T-cell (primary cell): ENCODE data around the gene MOBP. TPM values are rescaled to one million over a fixed set of nuclear protein-coding genes. Genes with fewer than 3 reads are reported as not detected.

Experiments
- ATAC-seq, 4 experiments: fragments of 200-7000 bp in 3 of 4; fragments of 150-1000 bp in 1 of 4; cut with Tn5 transposase; replicated peaks in 1 of 4; 1 replicate in 3 of 4; 2 replicates in 1 of 4; pipeline ENCODE4 v1.10.0; 2021; ENCODE audit warnings: moderate library complexity in 3 of 4, mild to moderate bottlenecking in 2 of 4, moderate number of reproducible peaks in 1 of 4
- CTCF ChIA-PET, 2 donors: fragments of 300-600 bp; sonication (Branson Sonifier 250); formaldehyde crosslinking; loops; one replicate each; lab custom pipeline; 2022; ENCODE audit warnings: antibody characterized with exemption in 2 of 2; lab: Charles Lee
- POLR2A ChIA-PET, 2 donors: fragments of 300-600 bp; sonication (Branson Sonifier 250); formaldehyde crosslinking; loops; one replicate each; lab custom pipeline; 2022; ENCODE audit warnings: antibody characterized with exemption in 2 of 2; lab: Charles Lee
- DNase-seq, 35 experiments: peaks; one replicate each; pipeline versions ENCODE4 v3.0.0 to v3.0.0-alpha.2; 2013 to 2023
- H3K27ac ChIP-seq: one replicate; pipeline ENCODE4 v1.5.1; 2013; ENCODE audit warnings: low read length
- H3K27me3 ChIP-seq, 2 experiments: replicated peaks in 1 of 2; 1 replicate in 1 of 2; 2 replicates in 1 of 2; pipeline versions ENCODE4 v1.6.1 to v1.7.0; 2013; ENCODE audit warnings: low read length in 1 of 2, mixed read lengths in 1 of 2; ENCODE audit not compliant: control insufficient read depth in 2 of 2, insufficient read depth in 2 of 2; ENCODE audit errors: extremely low read depth in 1 of 2
- H3K36me3 ChIP-seq, 2 donors: 1 replicate in 1 of 2; 2 replicates in 1 of 2; pipeline versions ENCODE4 v1.6.1 to v1.7.0; 2013; ENCODE audit warnings: low read length in 1 of 2; ENCODE audit not compliant: control insufficient read depth in 2 of 2, insufficient read depth in 1 of 2; ENCODE audit errors: extremely low read depth in 1 of 2
- H3K4me1 ChIP-seq, 2 experiments: 1 replicate in 1 of 2; 2 replicates in 1 of 2; pipeline versions ENCODE4 v1.6.1 to v1.7.0; 2013; ENCODE audit warnings: low read length in 2 of 2, mixed read lengths in 1 of 2; ENCODE audit not compliant: insufficient read depth in 2 of 2, control insufficient read depth in 1 of 2; ENCODE audit errors: extremely low read depth in 1 of 2
- H3K4me3 ChIP-seq, 2 donors: 1 replicate in 1 of 2; 2 replicates in 1 of 2; pipeline versions ENCODE4 v1.5.1 to v1.7.0; 2013; ENCODE audit warnings: mild to moderate bottlenecking in 2 of 2, low read length in 1 of 2, moderate library complexity in 1 of 2; ENCODE audit not compliant: control insufficient read depth in 1 of 2; ENCODE audit errors: extremely low read depth in 1 of 2
- H3K9me3 ChIP-seq: 2 replicates; pipeline ENCODE4 v1.7.0; 2013
- H3K27ac Mint-ChIP-seq, 2 donors: one replicate each; pipeline ENCODE4 v1.8.0; 2020 to 2021; ENCODE audit warnings: mild to moderate bottlenecking in 2 of 2, mixed read lengths in 2 of 2
- H3K27me3 Mint-ChIP-seq, 2 donors: one replicate each; pipeline ENCODE4 v1.8.0; 2021 to 2022; ENCODE audit warnings: mixed read lengths in 2 of 2
- H3K36me3 Mint-ChIP-seq: one replicate; pipeline ENCODE4 v1.8.0; 2021; ENCODE audit warnings: mixed read lengths
- H3K4me1 Mint-ChIP-seq, 3 donors: one replicate each; pipeline ENCODE4 v1.8.0; 2020 to 2022; ENCODE audit warnings: mixed read lengths in 3 of 3, mild to moderate bottlenecking in 1 of 3
- H3K4me3 Mint-ChIP-seq, 3 donors: one replicate each; pipeline ENCODE4 v1.8.0; 2020 to 2022; ENCODE audit warnings: mild to moderate bottlenecking in 3 of 3, mixed read lengths in 3 of 3, moderate library complexity in 3 of 3
- H3K9me3 Mint-ChIP-seq, 3 donors: one replicate each; pipeline ENCODE4 v1.8.0; 2020 to 2022; ENCODE audit warnings: mixed read lengths in 3 of 3
- WGBS: methylation state at CpG from one replicate; pipeline ENCODE4 v1.1.5; 2013; ENCODE audit warnings: missing lambda C conversion rate; ENCODE audit not compliant: insufficient coverage; 5-methylcytosine and 5-hydroxymethylcytosine counted together
- total RNA-seq, 35 experiments: library from RNA in 6 of 35; stranded (reverse) in 6 of 35; fragments of 120-200 nt in 1 of 35; gene quantifications; one replicate each; pipeline versions ENCODE4 v1.2.1 to v1.2.4 and lab custom pipeline; 2013 to 2026

Gene MOBP
- total RNA-seq, 5 donors from 2014 or later (not counting 1 experiment from before 2014, with no cell fraction given), result 0.20 TPM; not detected in 4

- H3K27ac ChIP-seq, result no peak overlapping the region
- peaks cover 18 to 23% of the 10 kb centered on the region in 2 donors for H3K27me3 Mint-ChIP-seq
- ChIA-PET CTCF (interaction anchor here in 1 of 2 donors (0.6 kb wide), 1 partner anchor 1003 kb away, joined by 3 read pairs; no protein-coding TSS in a partner anchor), POLR2A (interaction anchor here in 1 of 2 donors (0.6 kb wide), 1 partner anchor 406 kb away, joined by 3 read pairs; no protein-coding TSS in a partner anchor)
- H3K36me3 ChIP-seq, result no peaks in the 10 kb centered on the region
- H3K36me3 Mint-ChIP-seq, result no peaks in the 10 kb centered on the region
- no peaks in the 10 kb centered on the region for H3K4me1 ChIP-seq
- no peak overlapping the region for H3K4me3 Mint-ChIP-seq
- 48% methylated on average over 5 of the region's 5 CpGs for WGBS
- H3K9me3 Mint-ChIP-seq, result no peaks in the 10 kb centered on the region
- no peak overlapping the region for H3K27ac Mint-ChIP-seq
- DNase-seq, result no peak
- no peak for ATAC-seq
- no peaks in the 10 kb centered on the region for H3K9me3 ChIP-seq
- no peaks in the 10 kb centered on the region for H3K4me1 Mint-ChIP-seq
- no peak overlapping the region for H3K4me3 ChIP-seq
- H3K27me3 ChIP-seq, result no peaks in the 10 kb centered on the region
Measured at GRCh38 chr3:39542588-39542988, 75.1 kb downstream of the MOBP start.

GRCh38 chr3:39548282-39548681 is 80.8 kb downstream of the MOBP start:
- Histone ChIP-seq H3K27ac (no peak overlapping the region), H3K4me3 (no peak overlapping the region), H3K9me3 (no peaks in the 10 kb centered on the region), H3K36me3 (no peaks in the 10 kb centered on the region), H3K27me3 (peaks cover 0 to 13% of the 10 kb centered on the region in 2 experiments), H3K4me1 (no peaks in the 10 kb centered on the region)
- POLR2A ChIA-PET, result no interaction called here
- no CpG with 5 or more reads among the region's 3 CpGs for WGBS
- Mint-ChIP-seq H3K36me3 (no peaks in the 10 kb centered on the region), H3K9me3 (peaks cover 4 to 10% (median 6%) of the 10 kb centered on the region in 3 donors), H3K27ac (no peak overlapping the region), H3K27me3 (peaks cover 17 to 46% of the 10 kb centered on the region in 2 donors), H3K4me1 (no peaks in the 10 kb centered on the region), H3K4me3 (no peak overlapping the region)
- DNase-seq (no peak), ATAC-seq (no peak)
- CTCF ChIA-PET, result interaction anchor here in 1 of 2 donors (0.7 kb wide), 1 partner anchor 55 kb away, joined by 3 read pairs; no protein-coding TSS in a partner anchor

GRCh38 chr3:39550354-39551051 is 83.0 kb downstream of the MOBP start:
- Histone ChIP-seq H3K36me3 (no peaks in the 10 kb centered on the region), H3K9me3 (no peaks in the 10 kb centered on the region), H3K4me3 (no peak overlapping the region), H3K27ac (no peak overlapping the region), H3K27me3 (peaks cover 0 to 13% of the 10 kb centered on the region in 2 experiments), H3K4me1 (no peaks in the 10 kb centered on the region)
- CTCF ChIA-PET, result no interaction called here
- peaks cover 4 to 23% (median 10%) of the 10 kb centered on the region in 3 donors for H3K9me3 Mint-ChIP-seq
- H3K4me1 Mint-ChIP-seq, result no peaks in the 10 kb centered on the region
- H3K27ac Mint-ChIP-seq, result no peak overlapping the region
- H3K36me3 Mint-ChIP-seq, result no peaks in the 10 kb centered on the region
- peaks cover 12 to 38% of the 10 kb centered on the region in 2 donors for H3K27me3 Mint-ChIP-seq
- WGBS, result 82% methylated on average over 3 of the region's 8 CpGs
- no peak overlapping the region for H3K4me3 Mint-ChIP-seq
- no peak for DNase-seq
- POLR2A ChIA-PET, result no interaction called here
- no peak for ATAC-seq

Other genes starting within 250 kb of the MOBP start
- gene CX3CR1, start 187.6 kb upstream of the MOBP start, total RNA-seq, result 10 to 100 TPM in 1 of 5 donors, 1 to 10 TPM in 4; 1.9 to 23.8 (median 5.8) TPM
- 1 to 10 TPM; 1.9 to 6.7 (median 2.8) TPM for gene CCR8, start 138.0 kb upstream of the MOBP start, total RNA-seq
- gene SLC25A38, start 84.3 kb upstream of the MOBP start, total RNA-seq, result 10 to 100 TPM; 40.2 to 53.6 (median 46.5) TPM
- 1,000 to 10,000 TPM; 1,722 to 2,107 (median 1,965) TPM for gene RPSA, start 61.0 kb upstream of the MOBP start, total RNA-seq